GM12878 (cell line): ENCODE results near the gene UIMC1.

Experiments
- ATF2 ChIP-seq: IDR thresholded peaks from 2 replicates; pipeline ENCODE4 v1.6.1; 2012; ENCODE audit warnings: low read length, inconsistent platforms
- CTCF ChIP-seq, 3 experiments: IDR thresholded peaks in 2 of 3; conservative IDR thresholded peaks in 1 of 3; 2 replicates each; pipeline ENCODE4 v1.5.1; 2011; ENCODE audit warnings: low read depth in 3 of 3, low read length in 3 of 3, mild to moderate bottlenecking in 3 of 3, control low read depth in 2 of 3, moderate library complexity in 2 of 3, inconsistent platforms in 1 of 3, mixed read lengths in 1 of 3; ENCODE audit not compliant: control insufficient read depth in 2 of 3, insufficient read depth in 1 of 3; ENCODE audit errors: extremely low read depth in 1 of 3
- EP300 ChIP-seq, 2 experiments: fragments of 150-350 bp in 1 of 2; IDR thresholded peaks; 2 replicates each; pipeline ENCODE4 v1.6.1; 2011 to 2012; ENCODE audit warnings: low read depth in 2 of 2, low read length in 2 of 2, borderline replicate concordance in 1 of 2, improper control_type of control experiment in 1 of 2, inconsistent platforms in 1 of 2; ENCODE audit not compliant: control insufficient read depth in 1 of 2
- ESRRA ChIP-seq: IDR thresholded peaks from 2 replicates; pipeline ENCODE4 v1.6.1; 2012; ENCODE audit warnings: mild to moderate bottlenecking, low read length, improper control_type of control experiment
- EZH2 ChIP-seq: IDR thresholded peaks from 2 replicates; pipeline ENCODE4 v1.6.1; 2012; ENCODE audit warnings: low read depth, mild to moderate bottlenecking, control low read depth, inconsistent platforms, low read length, borderline replicate concordance; ENCODE audit not compliant: control insufficient read depth
- GABPA ChIP-seq: IDR thresholded peaks from 2 replicates; pipeline ENCODE4 v1.6.1; 2014; ENCODE audit warnings: antibody characterized with exemption, low read depth, mild to moderate bottlenecking, inconsistent platforms
- HCFC1 ChIP-seq: fragments of 150-350 bp; IDR thresholded peaks from 2 replicates; pipeline ENCODE4 v1.6.1; 2014; ENCODE audit warnings: low read length
- NFYA ChIP-seq: IDR thresholded peaks from 2 replicates; pipeline ENCODE4 v1.6.1; 2011; ENCODE audit warnings: low read depth, mild to moderate bottlenecking, low read length, improper control_type of control experiment, borderline replicate concordance
- POLR2A ChIP-seq: IDR thresholded peaks from 2 replicates; pipeline ENCODE4 v1.6.1; 2011; ENCODE audit warnings: low read depth, mild to moderate bottlenecking, low read length
- POLR2AphosphoS5 ChIP-seq: IDR thresholded peaks from 2 replicates; pipeline ENCODE4 v1.6.1; 2011; ENCODE audit warnings: mild to moderate bottlenecking, low read length, inconsistent platforms
- SUPT20H ChIP-seq: IDR thresholded peaks from 2 replicates; pipeline ENCODE4 v1.6.1; 2011; ENCODE audit warnings: low read depth, mild to moderate bottlenecking, low read length, moderate library complexity, borderline replicate concordance; ENCODE audit not compliant: control insufficient read depth
- USF2 ChIP-seq: IDR thresholded peaks from 2 replicates; pipeline ENCODE4 v1.6.1; 2011; ENCODE audit warnings: low read depth, low read length, improper control_type of control experiment, borderline replicate concordance
- YY1 ChIP-seq: IDR thresholded peaks from 2 replicates; pipeline ENCODE4 v1.6.1; 2011; ENCODE audit warnings: low read depth, mild to moderate bottlenecking, low read length
- ZBTB11 ChIP-seq: fragments of 450-650 bp; formaldehyde crosslinking; IDR thresholded peaks from 2 replicates; pipeline ENCODE4 v1.5.0; 2022; ENCODE audit warnings: mild to moderate bottlenecking, missing genetic modification characterization

- TF ChIP-seq CTCF (IDR thresholded peaks at IDR 0.05 in 2 of 3, conservative IDR thresholded peaks at IDR 0.05 in 1 of 3; ENCODE audit: control insufficient read depth in 2 of 3, extremely low read depth in 1 of 3, insufficient read depth in 1 of 3, low read depth in 3 of 3, low read length in 3 of 3) (no peak), GABPA (no peak), YY1 (no peak), ESRRA (no peak), ZBTB11 (CRISPR knock-in tag) (no peak), USF2 (no peak), NFYA (no peak), EZH2 (no peak), POLR2A (no peak), POLR2AphosphoS5 (no peak), SUPT20H (no peak), EP300 (IDR thresholded peaks at IDR 0.05; ENCODE audit: borderline replicate concordance in 1 of 2, control insufficient read depth in 1 of 2, low read depth in 2 of 2, low read length in 2 of 2) (no peak), ATF2 (no peak), HCFC1 (no peak)
These were observed 58.7 kb downstream of the UIMC1 start for GRCh38 chr5:176947847-176948246.
